Measurements from ENCODE around the gene NTN1. TPM values are rescaled to one million over a fixed set of nuclear protein-coding genes. Genes with fewer than 3 reads are reported as not detected.
A peak's percentile ranks its signal among the peaks of the same experiment; 100 is the strongest.

NTN1 gene
- total RNA-seq, 2 donors from 2014 or later, result 68.8 to 79.0 TPM

- H3K4me3 ChIP-seq, result no peak overlapping the region
- H3K4me1 ChIP-seq (ENCODE audit: control insufficient read depth in 1 of 2, low read depth in 2 of 2), result peaks cover 13 to 50% of the 10 kb centered on the region in 2 donors
- H3K36me3 ChIP-seq, result no peaks in the 10 kb centered on the region
- no peaks in the 10 kb centered on the region for H3K9me3 ChIP-seq
- ATAC-seq (ENCODE audit: insufficient number of reproducible peaks, low FRiP score, low read depth), result no peak
- TF ChIP-seq CTCF (IDR thresholded peaks at IDR 0.05), result no peak
- H3K27me3 ChIP-seq (replicated peaks; ENCODE audit: insufficient read depth), result no peaks in the 10 kb centered on the region
- no peak for DNase-seq (ENCODE audit: low spot score)
- H3K27ac ChIP-seq, result no peak overlapping the region
These were observed 213.2 kb downstream of the NTN1 start for GRCh38 chr17:9234389-9234945.

- Histone ChIP-seq H3K9me3 (no peaks in the 10 kb centered on the region), H3K4me3 (no peak overlapping the region), H3K27me3 (replicated peaks; ENCODE audit: insufficient read depth) (no peaks in the 10 kb centered on the region), H3K27ac (peak overlapping the region in 1 of 2 donors; percentile 92), H3K36me3 (no peaks in the 10 kb centered on the region), H3K4me1 (ENCODE audit: control insufficient read depth in 1 of 2, low read depth in 2 of 2) (peaks cover 15 to 46% of the 10 kb centered on the region in 2 donors)
- DNase-seq (ENCODE audit: low spot score), result no peak
- TF ChIP-seq CTCF (IDR thresholded peaks at IDR 0.05), result no peak
- ATAC-seq (ENCODE audit: insufficient number of reproducible peaks, low FRiP score, low read depth), result no peak
These were observed 214.0 kb downstream of the NTN1 start for GRCh38 chr17:9235346-9235745.

- no peak overlapping the region for H3K4me3 ChIP-seq
- ATAC-seq (ENCODE audit: insufficient number of reproducible peaks, low FRiP score, low read depth) (no peak), DNase-seq (ENCODE audit: low spot score) (no peak)
- no peaks in the 10 kb centered on the region for H3K36me3 ChIP-seq
- H3K4me1 ChIP-seq (ENCODE audit: control insufficient read depth in 1 of 2, low read depth in 2 of 2), result peaks cover 21 to 52% of the 10 kb centered on the region in 2 donors
- H3K27me3 ChIP-seq (replicated peaks; ENCODE audit: insufficient read depth), result no peaks in the 10 kb centered on the region
- H3K9me3 ChIP-seq, result no peaks in the 10 kb centered on the region
- TF ChIP-seq CTCF (IDR thresholded peaks at IDR 0.05), result no peak
- peak overlapping the region; percentile 59 to 92 for H3K27ac ChIP-seq
These were observed 215.2 kb downstream of the NTN1 start for GRCh38 chr17:9236286-9237052.

- H3K36me3 ChIP-seq, result no peaks in the 10 kb centered on the region
- H3K9me3 ChIP-seq, result no peaks in the 10 kb centered on the region
- H3K27me3 ChIP-seq (replicated peaks; ENCODE audit: insufficient read depth), result no peaks in the 10 kb centered on the region
- no peak overlapping the region for H3K4me3 ChIP-seq
- no peak for DNase-seq (ENCODE audit: low spot score)
- H3K27ac ChIP-seq, result peak overlapping the region; percentile 59 to 92
- ATAC-seq (ENCODE audit: insufficient number of reproducible peaks, low FRiP score, low read depth), result no peak
- no peak for TF ChIP-seq CTCF (IDR thresholded peaks at IDR 0.05)
- peaks cover 24 to 58% of the 10 kb centered on the region in 2 donors for H3K4me1 ChIP-seq (ENCODE audit: control insufficient read depth in 1 of 2, low read depth in 2 of 2)
These were observed 215.7 kb downstream of the NTN1 start for GRCh38 chr17:9237053-9237410.

- H3K4me1 ChIP-seq (ENCODE audit: control insufficient read depth in 1 of 2, low read depth in 2 of 2), result peaks cover 24 to 65% of the 10 kb centered on the region in 2 donors
- TF ChIP-seq CTCF (IDR thresholded peaks at IDR 0.05), result no peak
- peak overlapping the region; percentile 80 to 92 for H3K27ac ChIP-seq
- no peaks in the 10 kb centered on the region for H3K9me3 ChIP-seq
- no peak for DNase-seq (ENCODE audit: low spot score)
- no peak for ATAC-seq (ENCODE audit: insufficient number of reproducible peaks, low FRiP score, low read depth)
- no peaks in the 10 kb centered on the region for H3K36me3 ChIP-seq
- H3K27me3 ChIP-seq (replicated peaks; ENCODE audit: insufficient read depth), result no peaks in the 10 kb centered on the region
- no peak overlapping the region for H3K4me3 ChIP-seq
These were observed 216.5 kb downstream of the NTN1 start for GRCh38 chr17:9237661-9238301.
